ENCODE results near the gene TNN. TPM values are rescaled to one million over a fixed set of nuclear protein-coding genes. Genes with fewer than 3 reads are reported as not detected.

TNN gene
- total RNA-seq, 2 experiments from 2014 or later: not detected

DNA sequence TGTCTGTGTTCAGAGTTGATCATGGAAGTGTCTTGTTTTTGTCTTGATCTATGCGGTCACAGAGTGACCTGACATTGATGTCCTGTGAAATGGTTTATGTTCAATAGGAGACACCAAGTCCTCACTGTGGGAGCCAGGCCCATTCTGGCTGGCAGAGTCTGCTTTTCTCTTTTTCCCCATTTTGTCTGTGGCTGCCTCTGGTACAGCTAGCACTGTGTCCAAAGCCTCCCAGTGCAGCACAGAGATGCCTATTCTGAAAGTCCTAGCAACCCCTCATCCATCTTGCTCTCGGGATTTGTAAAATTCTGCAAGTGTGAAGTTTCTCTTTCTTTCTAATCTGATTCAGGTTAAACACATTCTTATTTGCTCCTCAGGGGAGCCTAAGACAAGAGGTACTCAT is 14.3 kb downstream of the TNN start:
- Histone ChIP-seq H3K4me3 (ENCODE audit: low read length) (no peak overlapping the region), H3K27me3 (ENCODE audit: control insufficient read depth in 1 of 2, insufficient read depth in 2 of 2, low read length in 2 of 2) (no peaks in the 10 kb centered on the region), H3K36me3 (ENCODE audit: insufficient read depth, low read length) (no peaks in the 10 kb centered on the region), H3K9me3 (ENCODE audit: control insufficient read depth in 1 of 2, insufficient read depth in 1 of 2, low read length in 2 of 2) (peaks cover 0 to 4% of the 10 kb centered on the region in 2 experiments), H3K4me1 (ENCODE audit: insufficient read depth, low read length) (no peaks in the 10 kb centered on the region), H3K27ac (ENCODE audit: low read depth in 1 of 2, low read length in 2 of 2) (no peak overlapping the region)
- H3K27me3 Mint-ChIP-seq: peaks cover 11% of the 10 kb centered on the region
- no peak overlapping the region for H3K4me3 Mint-ChIP-seq
- TF ChIP-seq, protein P1, sequence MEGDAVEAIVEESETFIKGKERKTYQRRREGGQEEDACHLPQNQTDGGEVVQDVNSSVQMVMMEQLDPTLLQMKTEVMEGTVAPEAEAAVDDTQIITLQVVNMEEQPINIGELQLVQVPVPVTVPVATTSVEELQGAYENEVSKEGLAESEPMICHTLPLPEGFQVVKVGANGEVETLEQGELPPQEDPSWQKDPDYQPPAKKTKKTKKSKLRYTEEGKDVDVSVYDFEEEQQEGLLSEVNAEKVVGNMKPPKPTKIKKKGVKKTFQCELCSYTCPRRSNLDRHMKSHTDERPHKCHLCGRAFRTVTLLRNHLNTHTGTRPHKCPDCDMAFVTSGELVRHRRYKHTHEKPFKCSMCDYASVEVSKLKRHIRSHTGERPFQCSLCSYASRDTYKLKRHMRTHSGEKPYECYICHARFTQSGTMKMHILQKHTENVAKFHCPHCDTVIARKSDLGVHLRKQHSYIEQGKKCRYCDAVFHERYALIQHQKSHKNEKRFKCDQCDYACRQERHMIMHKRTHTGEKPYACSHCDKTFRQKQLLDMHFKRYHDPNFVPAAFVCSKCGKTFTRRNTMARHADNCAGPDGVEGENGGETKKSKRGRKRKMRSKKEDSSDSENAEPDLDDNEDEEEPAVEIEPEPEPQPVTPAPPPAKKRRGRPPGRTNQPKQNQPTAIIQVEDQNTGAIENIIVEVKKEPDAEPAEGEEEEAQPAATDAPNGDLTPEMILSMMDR (IDR thresholded peaks at IDR 0.05): no peak
- DNase-seq (no peak), ATAC-seq (ENCODE audit: poor library complexity) (no peak)
- no peaks in the 10 kb centered on the region for H3K4me1 Mint-ChIP-seq (ENCODE audit: low read depth)
- H3K9me3 Mint-ChIP-seq: no peaks in the 10 kb centered on the region
- H3K27ac Mint-ChIP-seq: no peak overlapping the region
- ChIA-PET POLR2A (no interaction called here), CTCF (no interaction called here)
- intact Hi-C loops (cut with DNase I, micrococcal nuclease): no loop called here
- no peaks in the 10 kb centered on the region for H3K36me3 Mint-ChIP-seq (ENCODE audit: low read depth)

DNA sequence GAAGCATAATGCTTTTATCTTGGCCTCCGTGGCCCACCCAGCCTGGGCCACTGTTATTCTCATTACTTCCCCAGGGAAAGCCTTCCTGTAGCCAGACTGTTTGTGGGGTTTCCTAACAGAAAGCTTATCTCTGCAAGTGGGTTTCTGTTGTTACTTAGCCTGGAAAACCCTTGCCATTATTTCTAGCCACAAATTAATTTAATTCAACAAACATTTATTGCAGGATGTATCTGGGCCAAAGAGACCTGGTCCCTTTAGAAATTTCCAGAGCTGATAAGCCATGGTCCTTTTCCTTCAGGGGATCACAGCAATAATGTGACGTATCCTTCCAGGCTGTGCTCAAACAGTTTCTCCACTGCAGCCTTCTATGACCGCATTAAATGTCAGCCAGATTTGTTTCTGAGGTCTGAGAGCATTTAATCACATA is 20.9 kb downstream of the TNN start:
- H3K4me1 Mint-ChIP-seq (ENCODE audit: low read depth): no peaks in the 10 kb centered on the region
- no peaks in the 10 kb centered on the region for H3K9me3 Mint-ChIP-seq
- CTCF ChIA-PET: no interaction called here
- H3K27me3 Mint-ChIP-seq: peaks cover 5% of the 10 kb centered on the region
- H3K27ac ChIP-seq (ENCODE audit: low read depth in 1 of 2, low read length in 2 of 2): no peak overlapping the region
- ATAC-seq (ENCODE audit: poor library complexity) (no peak), DNase-seq (no peak)
- TF ChIP-seq, protein P1 (IDR thresholded peaks at IDR 0.05): no peak
- H3K36me3 ChIP-seq (ENCODE audit: insufficient read depth, low read length): no peaks in the 10 kb centered on the region
- H3K4me1 ChIP-seq (ENCODE audit: insufficient read depth, low read length): no peaks in the 10 kb centered on the region
- H3K4me3 ChIP-seq (ENCODE audit: low read length): no peak overlapping the region
- no peak overlapping the region for H3K27ac Mint-ChIP-seq
- intact Hi-C loops (cut with DNase I, micrococcal nuclease): no loop called here
- POLR2A ChIA-PET: no interaction called here
- no peaks in the 10 kb centered on the region for H3K27me3 ChIP-seq (ENCODE audit: control insufficient read depth in 1 of 2, insufficient read depth in 2 of 2, low read length in 2 of 2)
- no peaks in the 10 kb centered on the region for H3K9me3 ChIP-seq (ENCODE audit: control insufficient read depth in 1 of 2, insufficient read depth in 1 of 2, low read length in 2 of 2)
- H3K36me3 Mint-ChIP-seq (ENCODE audit: low read depth): no peaks in the 10 kb centered on the region
- H3K4me3 Mint-ChIP-seq: no peak overlapping the region

DNA sequence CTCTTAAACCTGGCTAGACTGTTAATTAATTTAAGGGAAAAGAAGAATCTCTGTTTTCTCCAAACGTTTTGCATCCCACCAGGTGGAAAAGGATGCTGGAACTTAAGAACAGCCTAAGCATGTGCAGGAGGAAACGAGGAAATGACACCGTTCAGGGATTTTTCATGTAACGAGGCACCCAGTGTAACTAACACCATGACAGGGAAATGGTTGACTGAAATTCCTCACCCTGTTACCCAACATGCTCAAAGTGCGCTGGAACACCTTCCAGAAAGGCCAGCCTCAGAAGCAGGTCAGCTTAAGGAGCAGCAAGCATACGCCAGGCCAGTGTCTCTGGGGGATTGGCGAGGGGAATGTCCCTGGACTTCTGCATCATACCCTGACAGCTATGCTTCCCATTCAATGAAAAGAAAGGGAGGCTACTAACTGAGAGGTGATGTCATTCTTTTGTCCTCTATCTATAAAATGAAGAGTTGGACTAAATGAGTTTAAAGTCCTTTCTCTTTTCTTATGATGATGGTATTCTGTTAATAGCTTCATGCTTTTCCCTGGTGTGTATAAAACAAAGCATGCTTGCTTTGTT is 21.6 kb downstream of the TNN start:
- ChIA-PET POLR2A (no interaction called here), CTCF (no interaction called here)

More for the DNA sequence above, 21.6 kb downstream of the TNN start:
- Histone ChIP-seq H3K27ac (ENCODE audit: low read depth in 1 of 2, low read length in 2 of 2) (no peak overlapping the region), H3K9me3 (ENCODE audit: control insufficient read depth in 1 of 2, insufficient read depth in 1 of 2, low read length in 2 of 2) (no peaks in the 10 kb centered on the region), H3K4me1 (ENCODE audit: insufficient read depth, low read length) (no peaks in the 10 kb centered on the region), H3K4me3 (ENCODE audit: low read length) (no peak overlapping the region), H3K36me3 (ENCODE audit: insufficient read depth, low read length) (no peaks in the 10 kb centered on the region), H3K27me3 (ENCODE audit: control insufficient read depth in 1 of 2, insufficient read depth in 2 of 2, low read length in 2 of 2) (no peaks in the 10 kb centered on the region)
- Mint-ChIP-seq H3K27ac (no peak overlapping the region), H3K9me3 (no peaks in the 10 kb centered on the region), H3K4me3 (no peak overlapping the region), H3K36me3 (ENCODE audit: low read depth) (no peaks in the 10 kb centered on the region), H3K4me1 (ENCODE audit: low read depth) (no peaks in the 10 kb centered on the region), H3K27me3 (peaks cover 1% of the 10 kb centered on the region)
- ATAC-seq (ENCODE audit: poor library complexity) (no peak), DNase-seq (no peak)
- TF ChIP-seq, protein P1 (IDR thresholded peaks at IDR 0.05): no peak
- intact Hi-C loops (cut with DNase I, micrococcal nuclease): no loop called here
